B cell (primary cell): Measurements from ENCODE around the gene RFX3. TPM values are rescaled to one million over a fixed set of nuclear protein-coding genes. Genes with fewer than 3 reads are reported as not detected.

ENCODE experiments used
- ATAC-seq: fragments of 200-7000 bp; cut with Tn5 transposase; one replicate; pipeline ENCODE4 v1.10.0; 2021; ENCODE audit warnings: low read depth, mild to moderate bottlenecking, moderate number of reproducible peaks, moderate library complexity
- CTCF ChIA-PET: fragments of 350-600 bp; sonication (Branson Sonifier 250); formaldehyde crosslinking; loops from one replicate; lab custom pipeline; 2021; ENCODE audit warnings: antibody characterized with exemption, inconsistent platforms; lab: Charles Lee
- POLR2A ChIA-PET: fragments of 350-600 bp; sonication (Branson Sonifier 250); formaldehyde crosslinking; loops from one replicate; lab custom pipeline; 2021; ENCODE audit warnings: antibody characterized with exemption; lab: Charles Lee
- DNase-seq: peaks from one replicate; pipeline ENCODE4 v3.0.0; 2013
- H2AFZ ChIP-seq: 2 replicates; pipeline ENCODE4 v1.6.1; 2012; ENCODE audit warnings: mild to moderate bottlenecking, low read depth, low read length; ENCODE audit not compliant: insufficient read depth, poor library complexity, severe bottlenecking
- H3K27ac ChIP-seq, 2 donors: 1 replicate in 1 of 2; 2 replicates in 1 of 2; pipeline ENCODE4 v1.5.1; 2012 to 2013; ENCODE audit warnings: low read length in 2 of 2, mild to moderate bottlenecking in 2 of 2, moderate library complexity in 1 of 2
- H3K27me3 ChIP-seq, 4 experiments: fragments of 200-600 bp in 1 of 4; sonication (generic) in 1 of 4; replicated peaks in 1 of 4; 1 replicate in 2 of 4; 2 replicates in 2 of 4; pipeline versions ENCODE4 v1.6.1 to v1.7.0; 2013 to 2016; ENCODE audit warnings: low read length in 3 of 4, mild to moderate bottlenecking in 2 of 4, mixed read lengths in 1 of 4, moderate library complexity in 1 of 4; ENCODE audit not compliant: insufficient read depth in 4 of 4, control insufficient read depth in 3 of 4; ENCODE audit errors: control extremely low read depth in 1 of 4
- H3K36me3 ChIP-seq, 2 experiments: replicated peaks in 1 of 2; 1 replicate in 1 of 2; 2 replicates in 1 of 2; pipeline versions ENCODE4 v1.6.1 to v1.7.1; 2013; ENCODE audit warnings: low read length in 1 of 2; ENCODE audit not compliant: insufficient read depth in 2 of 2, control insufficient read depth in 1 of 2; ENCODE audit errors: control extremely low read depth in 1 of 2, extremely low read depth in 1 of 2
- H3K4me1 ChIP-seq, 2 donors: fragments of 200-600 bp in 1 of 2; sonication (generic) in 1 of 2; 1 replicate in 1 of 2; 2 replicates in 1 of 2; pipeline versions ENCODE4 v1.5.1 to v1.6.1; 2013 to 2017; ENCODE audit warnings: low read length in 2 of 2; ENCODE audit not compliant: control insufficient read depth in 2 of 2, insufficient read depth in 2 of 2
- H3K4me2 ChIP-seq: replicated peaks from 2 replicates; pipeline ENCODE3; 2012; ENCODE audit warnings: mild to moderate bottlenecking, low read depth, low read length; ENCODE audit not compliant: poor library complexity, severe bottlenecking
- H3K4me3 ChIP-seq, 5 experiments: fragments of 200-600 bp in 1 of 5; sonication (generic) in 1 of 5; 1 replicate in 3 of 5; 2 replicates in 2 of 5; pipeline versions ENCODE4 v1.5.1 to v1.7.0; 2011 to 2016; ENCODE audit warnings: low read length in 4 of 5, mild to moderate bottlenecking in 4 of 5, low read depth in 2 of 5, control low read depth in 1 of 5, moderate library complexity in 1 of 5; ENCODE audit not compliant: insufficient read depth in 1 of 5; ENCODE audit errors: control extremely low read depth in 1 of 5, extremely low read depth in 1 of 5
- H3K79me2 ChIP-seq: fragments of 200-600 bp; sonication (generic); one replicate; pipeline ENCODE4 v1.6.0; 2016; ENCODE audit warnings: low read length; ENCODE audit not compliant: control insufficient read depth, insufficient read depth
- H3K9ac ChIP-seq: fragments of 200-600 bp; sonication (generic); 2 replicates; pipeline ENCODE4 v1.6.1; 2017; ENCODE audit warnings: mild to moderate bottlenecking, low read length, moderate library complexity
- H3K9me3 ChIP-seq, 3 donors: one replicate each; pipeline versions ENCODE4 v1.6.1 to v1.7.1; 2013; ENCODE audit warnings: low read length in 2 of 3; ENCODE audit not compliant: control insufficient read depth in 2 of 3, insufficient read depth in 1 of 3; ENCODE audit errors: control extremely low read depth in 1 of 3
- H4K20me1 ChIP-seq: 2 replicates; pipeline ENCODE4 v1.6.0; 2012; ENCODE audit warnings: mild to moderate bottlenecking, low read length; ENCODE audit not compliant: insufficient read depth, control insufficient read depth, poor library complexity, severe bottlenecking
- H3K27ac Mint-ChIP-seq: one replicate; pipeline ENCODE4 v1.8.0; 2021; ENCODE audit warnings: mixed read lengths
- H3K27me3 Mint-ChIP-seq: one replicate; pipeline ENCODE4 v1.8.0; 2021; ENCODE audit warnings: mixed read lengths
- H3K4me1 Mint-ChIP-seq: one replicate; pipeline ENCODE4 v1.8.0; 2021; ENCODE audit warnings: mixed read lengths
- H3K4me3 Mint-ChIP-seq: one replicate; pipeline ENCODE4 v1.8.0; 2021; ENCODE audit warnings: mixed read lengths
- H3K9me3 Mint-ChIP-seq: one replicate; pipeline ENCODE4 v1.8.0; 2022; ENCODE audit warnings: mixed read lengths; ENCODE audit not compliant: insufficient read depth
- EZH2 ChIP-seq: IDR thresholded peaks from 2 replicates; pipeline ENCODE4 v1.6.1; 2012; ENCODE audit warnings: borderline replicate concordance, low read depth, mild to moderate bottlenecking, moderate library complexity, low read length; ENCODE audit not compliant: insufficient read depth, poor library complexity, severe bottlenecking
- WGBS: methylation state at CpG from one replicate; pipeline ENCODE4 v1.1.5; 2013; ENCODE audit warnings: missing lambda C conversion rate; ENCODE audit not compliant: insufficient coverage; 5-methylcytosine and 5-hydroxymethylcytosine counted together
- intact Hi-C: fragments of 100-400 bp; cut with micrococcal nuclease; formaldehyde crosslinking; loops from one replicate; pipeline ENCODE4 v1.10.0; 2022
- polyA plus RNA-seq: library from polyadenylated mRNA; depleted of rRNA; stranded (reverse); fragments of >200 nt; gene quantifications from 2 replicates; pipeline ENCODE4 v1.2.3, GENCODE V29; 2012
- total RNA-seq, 2 donors: library from RNA; stranded (reverse); fragments of 120-200 nt in 1 of 2; gene quantifications; 1 replicate in 1 of 2; 2 replicates in 1 of 2; pipeline versions ENCODE4 v1.2.3 to v1.2.4, GENCODE V29; 2013 to 2022
- TF ChIP-seq, protein P1 (sequence below): fragments of 200-600 bp; IDR thresholded peaks from one replicate; pipeline ENCODE4 v1.8.0; 2022; ENCODE audit warnings: antibody characterized with exemption, mild to moderate bottlenecking

Gene RFX3
- total and polyA plus RNA-seq, 2 donors (not counting 1 experiment from before 2014, with no cell fraction given): 6.1 to 39.1 TPM

DNA sequence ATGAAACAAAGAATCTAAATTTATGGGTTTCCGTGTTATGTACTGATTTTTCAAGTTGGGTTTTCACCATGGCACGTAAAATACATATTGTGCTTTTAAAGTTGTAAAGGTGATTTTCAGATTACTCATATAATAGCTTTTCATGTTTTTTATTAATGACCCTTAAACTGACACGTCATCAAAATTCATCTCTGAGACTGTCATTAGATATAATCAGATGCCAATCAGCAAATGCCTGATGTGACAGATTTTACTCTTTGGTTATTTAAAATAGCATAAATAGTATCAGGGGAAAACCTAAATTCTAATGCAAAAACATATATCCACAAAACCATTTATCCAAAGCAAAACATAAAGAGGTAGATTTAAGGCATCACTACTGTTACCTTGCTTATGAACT, 11.0 kb downstream of the RFX3 start:
- no peak for ATAC-seq
- H3K27ac ChIP-seq: no peak overlapping the region
- intact Hi-C loops: no loop called here
- H2AFZ ChIP-seq: no peak overlapping the region
- no peak overlapping the region for H3K9ac ChIP-seq
- peaks cover 0 to 3% (median 0%) of the 10 kb centered on the region in 3 donors for H3K9me3 ChIP-seq
- POLR2A ChIA-PET: no interaction called here
- H3K9me3 Mint-ChIP-seq: no peaks in the 10 kb centered on the region
- no peak for TF ChIP-seq EZH2
- TF ChIP-seq, protein P1, sequence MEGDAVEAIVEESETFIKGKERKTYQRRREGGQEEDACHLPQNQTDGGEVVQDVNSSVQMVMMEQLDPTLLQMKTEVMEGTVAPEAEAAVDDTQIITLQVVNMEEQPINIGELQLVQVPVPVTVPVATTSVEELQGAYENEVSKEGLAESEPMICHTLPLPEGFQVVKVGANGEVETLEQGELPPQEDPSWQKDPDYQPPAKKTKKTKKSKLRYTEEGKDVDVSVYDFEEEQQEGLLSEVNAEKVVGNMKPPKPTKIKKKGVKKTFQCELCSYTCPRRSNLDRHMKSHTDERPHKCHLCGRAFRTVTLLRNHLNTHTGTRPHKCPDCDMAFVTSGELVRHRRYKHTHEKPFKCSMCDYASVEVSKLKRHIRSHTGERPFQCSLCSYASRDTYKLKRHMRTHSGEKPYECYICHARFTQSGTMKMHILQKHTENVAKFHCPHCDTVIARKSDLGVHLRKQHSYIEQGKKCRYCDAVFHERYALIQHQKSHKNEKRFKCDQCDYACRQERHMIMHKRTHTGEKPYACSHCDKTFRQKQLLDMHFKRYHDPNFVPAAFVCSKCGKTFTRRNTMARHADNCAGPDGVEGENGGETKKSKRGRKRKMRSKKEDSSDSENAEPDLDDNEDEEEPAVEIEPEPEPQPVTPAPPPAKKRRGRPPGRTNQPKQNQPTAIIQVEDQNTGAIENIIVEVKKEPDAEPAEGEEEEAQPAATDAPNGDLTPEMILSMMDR: no peak
- H3K4me1 ChIP-seq: no peaks in the 10 kb centered on the region
- H3K79me2 ChIP-seq: peaks cover 54% of the 10 kb centered on the region
- no peak for DNase-seq
- H3K4me2 ChIP-seq: no peak overlapping the region
- H3K4me3 Mint-ChIP-seq: no peak overlapping the region
- H3K27me3 Mint-ChIP-seq: no peaks in the 10 kb centered on the region
- H3K36me3 ChIP-seq: peaks cover 0 to 1% of the 10 kb centered on the region in 2 experiments
- H3K27ac Mint-ChIP-seq: no peak overlapping the region
- WGBS: no CpG with 5 or more reads among the region's 3 CpGs
- CTCF ChIA-PET: no interaction called here
- peaks cover 9% of the 10 kb centered on the region for H4K20me1 ChIP-seq
- H3K27me3 ChIP-seq: no peaks in the 10 kb centered on the region
- peaks cover 32% of the 10 kb centered on the region for H3K4me1 Mint-ChIP-seq
- no peak overlapping the region for H3K4me3 ChIP-seq

DNA sequence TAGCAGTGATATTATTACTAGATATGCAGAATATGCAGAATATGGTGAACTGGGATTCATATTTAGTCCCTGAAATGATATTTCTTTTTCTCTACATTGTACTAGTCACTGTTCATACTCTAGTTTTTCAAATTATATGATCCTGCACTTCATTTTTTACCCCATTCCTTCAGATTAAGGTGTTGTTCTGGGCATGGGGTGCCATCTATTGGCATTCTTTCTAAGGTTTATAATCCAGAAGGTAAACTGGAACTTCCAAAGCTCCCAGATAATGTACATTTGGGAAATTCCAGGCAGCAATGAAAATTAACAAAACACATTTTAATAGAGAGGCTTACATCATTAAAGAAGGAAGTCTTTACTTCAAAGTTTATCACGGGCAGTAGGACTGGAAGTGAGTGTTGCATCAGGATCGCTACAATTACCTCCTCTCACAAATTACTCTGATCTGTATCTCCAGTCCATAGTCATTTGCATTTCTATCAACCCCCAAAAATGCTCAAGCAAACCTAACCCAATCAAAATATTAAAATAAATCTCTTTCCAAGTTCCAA, 12.5 kb downstream of the RFX3 start:
- ChIA-PET CTCF (no interaction called here), POLR2A (interaction anchor here (0.9 kb wide), 1 partner anchor 13 kb away, joined by 3 read pairs; the partner anchor contains the start of gene RFX3)
- WGBS: no CpG with 5 or more reads among the region's 2 CpGs
- intact Hi-C loops: no loop called here
- Mint-ChIP-seq H3K27me3 (no peaks in the 10 kb centered on the region), H3K9me3 (no peaks in the 10 kb centered on the region), H3K4me1 (peaks cover 40% of the 10 kb centered on the region), H3K4me3 (no peak overlapping the region), H3K27ac (no peak overlapping the region)
- H3K27ac ChIP-seq: no peak overlapping the region
- H2AFZ ChIP-seq: no peak overlapping the region
- no peak for DNase-seq
- peaks cover 9% of the 10 kb centered on the region for H4K20me1 ChIP-seq
- peaks cover 54% of the 10 kb centered on the region for H3K79me2 ChIP-seq
- no peak overlapping the region for H3K9ac ChIP-seq
- peaks cover 0 to 3% (median 0%) of the 10 kb centered on the region in 3 donors for H3K9me3 ChIP-seq
- TF ChIP-seq, protein P1: no peak
- TF ChIP-seq EZH2: no peak
- H3K27me3 ChIP-seq: no peaks in the 10 kb centered on the region
- no peak for ATAC-seq
- H3K36me3 ChIP-seq: peaks cover 0 to 1% of the 10 kb centered on the region in 2 experiments
- H3K4me1 ChIP-seq: peaks cover 6% of the 10 kb centered on the region in 2 donors
- H3K4me3 ChIP-seq: no peak overlapping the region
- H3K4me2 ChIP-seq: no peak overlapping the region
